Panc1 (cell line): ENCODE data around the gene TRIM45.

ENCODE experiments used
- CTCF ChIP-seq: fragments of 450-650 bp; IDR thresholded peaks from 2 replicates; pipeline ENCODE4 v1.5.1; 2017; ENCODE audit warnings: mild to moderate bottlenecking
- POLR2AphosphoS5 ChIP-seq: IDR thresholded peaks from 2 replicates; pipeline ENCODE4 v1.6.1; 2012; ENCODE audit warnings: mild to moderate bottlenecking, low read depth, low read length, moderate library complexity
- TCF7L2 ChIP-seq: IDR thresholded peaks from 2 replicates; pipeline ENCODE4 v1.6.1; 2011; ENCODE audit warnings: mild to moderate bottlenecking, low read depth, low read length, inconsistent platforms

DNA sequence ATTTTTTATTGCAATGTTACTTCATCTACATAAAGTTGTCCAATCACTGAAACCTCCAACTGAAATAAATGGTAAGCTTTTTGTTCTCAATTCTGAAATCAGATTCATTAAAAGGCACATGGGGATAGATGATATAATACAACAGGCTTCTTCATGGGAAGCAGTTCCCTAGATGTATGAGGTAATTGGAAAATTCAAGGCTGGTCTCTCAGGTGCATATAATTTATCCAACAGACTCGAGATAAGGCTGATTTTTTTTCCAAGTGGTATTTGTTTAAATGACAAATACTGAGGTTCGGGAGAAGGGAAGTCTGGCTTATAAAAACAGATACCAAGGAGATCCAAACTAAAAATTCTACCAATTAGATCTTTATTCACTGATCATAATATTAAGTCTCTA lies 14.2 kb downstream of the TRIM45 start:
- TF ChIP-seq CTCF (no peak), TCF7L2 (no peak), POLR2AphosphoS5 (no peak)
